Neural progenitor cell (in vitro differentiated cells): ENCODE results near the gene TXNDC17.

Source experiments
- EZH2 ChIP-seq: fragments of 200-600 bp; sonication (generic); IDR thresholded peaks from 2 replicates; pipeline ENCODE4 v1.6.1; 2017; ENCODE audit warnings: antibody characterized with exemption, mild to moderate bottlenecking, moderate library complexity
- TF ChIP-seq, protein P1 (sequence below): fragments of 200-600 bp; sonication (generic); IDR thresholded peaks from 2 replicates; pipeline ENCODE4 v1.5.1; 2017; ENCODE audit warnings: antibody characterized with exemption, mild to moderate bottlenecking

- TF ChIP-seq, protein P1, sequence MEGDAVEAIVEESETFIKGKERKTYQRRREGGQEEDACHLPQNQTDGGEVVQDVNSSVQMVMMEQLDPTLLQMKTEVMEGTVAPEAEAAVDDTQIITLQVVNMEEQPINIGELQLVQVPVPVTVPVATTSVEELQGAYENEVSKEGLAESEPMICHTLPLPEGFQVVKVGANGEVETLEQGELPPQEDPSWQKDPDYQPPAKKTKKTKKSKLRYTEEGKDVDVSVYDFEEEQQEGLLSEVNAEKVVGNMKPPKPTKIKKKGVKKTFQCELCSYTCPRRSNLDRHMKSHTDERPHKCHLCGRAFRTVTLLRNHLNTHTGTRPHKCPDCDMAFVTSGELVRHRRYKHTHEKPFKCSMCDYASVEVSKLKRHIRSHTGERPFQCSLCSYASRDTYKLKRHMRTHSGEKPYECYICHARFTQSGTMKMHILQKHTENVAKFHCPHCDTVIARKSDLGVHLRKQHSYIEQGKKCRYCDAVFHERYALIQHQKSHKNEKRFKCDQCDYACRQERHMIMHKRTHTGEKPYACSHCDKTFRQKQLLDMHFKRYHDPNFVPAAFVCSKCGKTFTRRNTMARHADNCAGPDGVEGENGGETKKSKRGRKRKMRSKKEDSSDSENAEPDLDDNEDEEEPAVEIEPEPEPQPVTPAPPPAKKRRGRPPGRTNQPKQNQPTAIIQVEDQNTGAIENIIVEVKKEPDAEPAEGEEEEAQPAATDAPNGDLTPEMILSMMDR, result no peak
- no peak for TF ChIP-seq EZH2
Observed at GRCh38 chr17:6630390-6630789, 10.5 kb upstream of the TXNDC17 start.
